Ascending aorta (tissue), 2 donors: ENCODE results near the gene TRIM29. TPM values are rescaled to one million over a fixed set of nuclear protein-coding genes. Genes with fewer than 3 reads are reported as not detected.

Experiments
- DNase-seq, 2 donors: peaks; one replicate each; pipeline ENCODE4 v3.0.0-alpha.2; 2019; ENCODE audit warnings: low spot score in 2 of 2
- H3K27ac ChIP-seq, 2 donors: fragments of 200-600 bp; sonication (generic); one replicate each; pipeline ENCODE4 v1.5.1; 2016 to 2017; ENCODE audit warnings: mild to moderate bottlenecking in 1 of 2
- H3K27me3 ChIP-seq: fragments of 200-600 bp; sonication (generic); one replicate; pipeline ENCODE4 v1.5.1; 2017
- H3K36me3 ChIP-seq, 2 donors: fragments of 200-600 bp; sonication (generic); one replicate each; pipeline ENCODE4 v1.5.1; 2016
- H3K4me1 ChIP-seq, 2 donors: fragments of 200-600 bp; sonication (generic); one replicate each; pipeline ENCODE4 v1.5.1; 2016 to 2017; ENCODE audit warnings: mild to moderate bottlenecking in 1 of 2
- H3K4me3 ChIP-seq, 2 donors: fragments of 200-600 bp; sonication (generic); one replicate each; pipeline ENCODE4 v1.5.1; 2016 to 2017; ENCODE audit warnings: mild to moderate bottlenecking in 1 of 2
- H3K9me3 ChIP-seq, 2 donors: fragments of 200-600 bp; sonication (generic); one replicate each; pipeline ENCODE4 v1.5.1; 2016
- CTCF ChIP-seq, 3 experiments: fragments of 200-600 bp in 2 of 3; fragments of 450-650 bp in 1 of 3; sonication (generic) in 2 of 3; IDR thresholded peaks; one replicate each; pipeline ENCODE4 v1.5.1; 2016 to 2019; ENCODE audit warnings: antibody characterized with exemption in 3 of 3, mild to moderate bottlenecking in 1 of 3, moderate library complexity in 1 of 3
- intact Hi-C: fragments of 100-400 bp; cut with DNase I; formaldehyde crosslinking; loops from one replicate; pipeline ENCODE4 v1.15.1; 2023
- total RNA-seq: library from RNA; depleted of rRNA; stranded (reverse); fragments of >200 nt; gene quantifications from one replicate; pipeline ENCODE4 v1.1.0, GENCODE V29; 2016

Gene TRIM29
- total RNA-seq, 1 donor from 2014 or later = 0.43 TPM

GRCh38 chr11:120106354-120107150 lies 31.4 kb downstream of the TRIM29 start:
- no peaks in the 10 kb centered on the region for H3K36me3 ChIP-seq
- no peaks in the 10 kb centered on the region for H3K27me3 ChIP-seq
- intact Hi-C loops = loop anchor here (5.0 kb wide), 2 partner anchors 94 to 379 kb away; partner anchors contain the start of gene NECTIN1
- no peak for TF ChIP-seq CTCF (IDR thresholded peaks at IDR 0.05)
- H3K4me3 ChIP-seq = no peak overlapping the region
- no peaks in the 10 kb centered on the region for H3K4me1 ChIP-seq
- no peaks in the 10 kb centered on the region for H3K9me3 ChIP-seq
- H3K27ac ChIP-seq = no peak overlapping the region
- no peak for DNase-seq

GRCh38 chr11:120105576-120105975 lies 32.3 kb downstream of the TRIM29 start:
- Histone ChIP-seq H3K36me3 (no peaks in the 10 kb centered on the region), H3K4me3 (no peak overlapping the region), H3K9me3 (no peaks in the 10 kb centered on the region), H3K27ac (no peak overlapping the region), H3K27me3 (no peaks in the 10 kb centered on the region), H3K4me1 (no peaks in the 10 kb centered on the region)
- DNase-seq = no peak
- no peak for TF ChIP-seq CTCF (IDR thresholded peaks at IDR 0.05)
- intact Hi-C loops = loop anchor here (5.0 kb wide), 2 partner anchors 93 to 378 kb away; partner anchors contain the start of gene NECTIN1

- intact Hi-C loops = no loop called here
- TF ChIP-seq CTCF (IDR thresholded peaks at IDR 0.05) = no peak
- DNase-seq = no peak
- Histone ChIP-seq H3K9me3 (no peaks in the 10 kb centered on the region), H3K4me1 (no peaks in the 10 kb centered on the region), H3K36me3 (no peaks in the 10 kb centered on the region), H3K4me3 (no peak overlapping the region), H3K27ac (no peak overlapping the region), H3K27me3 (no peaks in the 10 kb centered on the region)
Observed at GRCh38 chr11:120104041-120104565, 33.8 kb downstream of the TRIM29 start.

- intact Hi-C loops = no loop called here
- no peak for TF ChIP-seq CTCF (IDR thresholded peaks at IDR 0.05)
Observed at GRCh38 chr11:120102864-120103122, 35.1 kb downstream of the TRIM29 start.

GRCh38 chr11:120102050-120102863 lies 35.7 kb downstream of the TRIM29 start:
- Histone ChIP-seq H3K4me3 (no peak overlapping the region), H3K36me3 (no peaks in the 10 kb centered on the region), H3K27ac (no peak overlapping the region), H3K4me1 (no peaks in the 10 kb centered on the region), H3K27me3 (no peaks in the 10 kb centered on the region), H3K9me3 (no peaks in the 10 kb centered on the region)
- intact Hi-C loops = no loop called here
- no peak for DNase-seq
- TF ChIP-seq CTCF (IDR thresholded peaks at IDR 0.05) = no peak

More at GRCh38 chr11:120102864-120103122, 35.1 kb downstream of the TRIM29 start:
- H3K4me3 ChIP-seq = no peak overlapping the region
- H3K27ac ChIP-seq = no peak overlapping the region
- H3K9me3 ChIP-seq = no peaks in the 10 kb centered on the region
- H3K27me3 ChIP-seq = no peaks in the 10 kb centered on the region
- no peak for DNase-seq
- no peaks in the 10 kb centered on the region for H3K4me1 ChIP-seq
- H3K36me3 ChIP-seq = no peaks in the 10 kb centered on the region
